ENCODE data around the gene PDZD8.

Gene PDZD8

GRCh38 chr10:117277675-117278074 is 97.6 kb downstream of the PDZD8 start:
- Histone ChIP-seq H3K36me3 (ENCODE audit: control insufficient read depth, insufficient read depth, low read length) (no peaks in the 10 kb centered on the region), H3K4me3 (replicated peaks; ENCODE audit: low read depth, low read length) (no peak overlapping the region), H3K27me3 (replicated peaks; ENCODE audit: control insufficient read depth, insufficient read depth, low read length) (no peaks in the 10 kb centered on the region)
- no peak for DNase-seq (ENCODE audit: extremely low read depth, insufficient read length)
- TF ChIP-seq CTCF (IDR thresholded peaks at IDR 0.05; ENCODE audit: insufficient read depth, low read length, poor library complexity, severe bottlenecking) = no peak

GRCh38 chr10:117275121-117275520 is 100.1 kb downstream of the PDZD8 start:
- no peak overlapping the region for H3K4me3 ChIP-seq (replicated peaks; ENCODE audit: low read depth, low read length)
- TF ChIP-seq CTCF (IDR thresholded peaks at IDR 0.05; ENCODE audit: insufficient read depth, low read length, poor library complexity, severe bottlenecking) = no peak
- no peak for DNase-seq (ENCODE audit: extremely low read depth, insufficient read length)
- H3K27me3 ChIP-seq (replicated peaks; ENCODE audit: control insufficient read depth, insufficient read depth, low read length) = no peaks in the 10 kb centered on the region
- no peaks in the 10 kb centered on the region for H3K36me3 ChIP-seq (ENCODE audit: control insufficient read depth, insufficient read depth, low read length)

- DNase-seq (ENCODE audit: extremely low read depth, insufficient read length) = no peak
- Histone ChIP-seq H3K36me3 (ENCODE audit: control insufficient read depth, insufficient read depth, low read length) (no peaks in the 10 kb centered on the region), H3K27me3 (replicated peaks; ENCODE audit: control insufficient read depth, insufficient read depth, low read length) (no peaks in the 10 kb centered on the region), H3K4me3 (replicated peaks; ENCODE audit: low read depth, low read length) (no peak overlapping the region)
- TF ChIP-seq CTCF (IDR thresholded peaks at IDR 0.05; ENCODE audit: insufficient read depth, low read length, poor library complexity, severe bottlenecking) = no peak
Observed at GRCh38 chr10:117274509-117274908, 100.7 kb downstream of the PDZD8 start.

- no peak for DNase-seq (ENCODE audit: extremely low read depth, insufficient read length)
- H3K27me3 ChIP-seq (replicated peaks; ENCODE audit: control insufficient read depth, insufficient read depth, low read length) = no peaks in the 10 kb centered on the region
- H3K36me3 ChIP-seq (ENCODE audit: control insufficient read depth, insufficient read depth, low read length) = no peaks in the 10 kb centered on the region
- no peak overlapping the region for H3K4me3 ChIP-seq (replicated peaks; ENCODE audit: low read depth, low read length)
- TF ChIP-seq CTCF (IDR thresholded peaks at IDR 0.05; ENCODE audit: insufficient read depth, low read length, poor library complexity, severe bottlenecking) = no peak
Observed at GRCh38 chr10:117273980-117274379, 101.3 kb downstream of the PDZD8 start.

- Histone ChIP-seq H3K27me3 (replicated peaks; ENCODE audit: control insufficient read depth, insufficient read depth, low read length) (no peaks in the 10 kb centered on the region), H3K4me3 (replicated peaks; ENCODE audit: low read depth, low read length) (no peak overlapping the region), H3K36me3 (ENCODE audit: control insufficient read depth, insufficient read depth, low read length) (no peaks in the 10 kb centered on the region)
- no peak for TF ChIP-seq CTCF (IDR thresholded peaks at IDR 0.05; ENCODE audit: insufficient read depth, low read length, poor library complexity, severe bottlenecking)
- no peak for DNase-seq (ENCODE audit: extremely low read depth, insufficient read length)
Observed at GRCh38 chr10:117272195-117273076, 102.8 kb downstream of the PDZD8 start.

Data from GM06990 (cell line).